SU-DHL-6 (cell line): ENCODE measurements around the gene OPN1LW.

Experiments used
- EZH2phosphoT487 ChIP-seq: fragments of 200-600 bp; sonication (generic), shearing (Covaris generic); conservative IDR thresholded peaks from 2 replicates; pipeline ENCODE4 v1.6.1; 2018; ENCODE audit warnings: mild to moderate bottlenecking, antibody characterized with exemption, low read length, moderate library complexity, mixed read lengths
- TF ChIP-seq, protein P1 (sequence below): fragments of 200-600 bp; sonication (generic); IDR thresholded peaks from one replicate; pipeline ENCODE4 v1.5.1; 2017; ENCODE audit warnings: antibody characterized with exemption, mild to moderate bottlenecking, low read length, moderate library complexity; ENCODE audit not compliant: insufficient read depth, poor library complexity, severe bottlenecking

GRCh38 chrX:154098551-154098950 lies 45.5 kb upstream of the OPN1LW start:
- TF ChIP-seq, protein P1, sequence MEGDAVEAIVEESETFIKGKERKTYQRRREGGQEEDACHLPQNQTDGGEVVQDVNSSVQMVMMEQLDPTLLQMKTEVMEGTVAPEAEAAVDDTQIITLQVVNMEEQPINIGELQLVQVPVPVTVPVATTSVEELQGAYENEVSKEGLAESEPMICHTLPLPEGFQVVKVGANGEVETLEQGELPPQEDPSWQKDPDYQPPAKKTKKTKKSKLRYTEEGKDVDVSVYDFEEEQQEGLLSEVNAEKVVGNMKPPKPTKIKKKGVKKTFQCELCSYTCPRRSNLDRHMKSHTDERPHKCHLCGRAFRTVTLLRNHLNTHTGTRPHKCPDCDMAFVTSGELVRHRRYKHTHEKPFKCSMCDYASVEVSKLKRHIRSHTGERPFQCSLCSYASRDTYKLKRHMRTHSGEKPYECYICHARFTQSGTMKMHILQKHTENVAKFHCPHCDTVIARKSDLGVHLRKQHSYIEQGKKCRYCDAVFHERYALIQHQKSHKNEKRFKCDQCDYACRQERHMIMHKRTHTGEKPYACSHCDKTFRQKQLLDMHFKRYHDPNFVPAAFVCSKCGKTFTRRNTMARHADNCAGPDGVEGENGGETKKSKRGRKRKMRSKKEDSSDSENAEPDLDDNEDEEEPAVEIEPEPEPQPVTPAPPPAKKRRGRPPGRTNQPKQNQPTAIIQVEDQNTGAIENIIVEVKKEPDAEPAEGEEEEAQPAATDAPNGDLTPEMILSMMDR, result no peak
- TF ChIP-seq EZH2phosphoT487, result no peak
